Chondrocyte (in vitro differentiated cells): ENCODE measurements around the gene FAM72A. TPM values are rescaled to one million over a fixed set of nuclear protein-coding genes. Genes with fewer than 3 reads are reported as not detected.
"Not testable (repeated sequence)": the region's sequence is repeated elsewhere in the genome, so short reads cannot be mapped to it uniquely, and the experiment has no call there.

Source experiments
- DNase-seq: peaks from one replicate; pipeline ENCODE4 v3.0.0; 2021; ENCODE audit warnings: mixed read lengths, low spot score
- H3K27ac Mint-ChIP-seq: one replicate; pipeline ENCODE4 v1.8.0; 2021; ENCODE audit warnings: mild to moderate bottlenecking, moderate library complexity, mixed read lengths; ENCODE audit not compliant: unreplicated experiment
- H3K27me3 Mint-ChIP-seq: 2 replicates; pipeline ENCODE4 v1.8.0; 2021; ENCODE audit warnings: low read depth, mixed read lengths
- H3K36me3 Mint-ChIP-seq: 2 replicates; pipeline ENCODE4 v1.8.0; 2021; ENCODE audit warnings: low read depth, mixed read lengths
- H3K4me1 Mint-ChIP-seq: 2 replicates; pipeline ENCODE4 v1.8.0; 2021; ENCODE audit warnings: low read depth, mild to moderate bottlenecking, mixed read lengths
- H3K4me3 Mint-ChIP-seq: one replicate; pipeline ENCODE4 v1.8.0; 2021; ENCODE audit warnings: mild to moderate bottlenecking, moderate library complexity, mixed read lengths; ENCODE audit not compliant: unreplicated experiment
- H3K9me3 Mint-ChIP-seq: 2 replicates; pipeline ENCODE4 v1.8.0; 2021; ENCODE audit warnings: low read depth, mixed read lengths
- total RNA-seq: library from RNA; stranded (reverse); gene quantifications from 3 replicates; pipeline ENCODE4 v1.2.1, GENCODE V29; 2021

Gene FAM72A
- total RNA-seq, 1 donor from 2014 or later = 1.9 TPM

DNA sequence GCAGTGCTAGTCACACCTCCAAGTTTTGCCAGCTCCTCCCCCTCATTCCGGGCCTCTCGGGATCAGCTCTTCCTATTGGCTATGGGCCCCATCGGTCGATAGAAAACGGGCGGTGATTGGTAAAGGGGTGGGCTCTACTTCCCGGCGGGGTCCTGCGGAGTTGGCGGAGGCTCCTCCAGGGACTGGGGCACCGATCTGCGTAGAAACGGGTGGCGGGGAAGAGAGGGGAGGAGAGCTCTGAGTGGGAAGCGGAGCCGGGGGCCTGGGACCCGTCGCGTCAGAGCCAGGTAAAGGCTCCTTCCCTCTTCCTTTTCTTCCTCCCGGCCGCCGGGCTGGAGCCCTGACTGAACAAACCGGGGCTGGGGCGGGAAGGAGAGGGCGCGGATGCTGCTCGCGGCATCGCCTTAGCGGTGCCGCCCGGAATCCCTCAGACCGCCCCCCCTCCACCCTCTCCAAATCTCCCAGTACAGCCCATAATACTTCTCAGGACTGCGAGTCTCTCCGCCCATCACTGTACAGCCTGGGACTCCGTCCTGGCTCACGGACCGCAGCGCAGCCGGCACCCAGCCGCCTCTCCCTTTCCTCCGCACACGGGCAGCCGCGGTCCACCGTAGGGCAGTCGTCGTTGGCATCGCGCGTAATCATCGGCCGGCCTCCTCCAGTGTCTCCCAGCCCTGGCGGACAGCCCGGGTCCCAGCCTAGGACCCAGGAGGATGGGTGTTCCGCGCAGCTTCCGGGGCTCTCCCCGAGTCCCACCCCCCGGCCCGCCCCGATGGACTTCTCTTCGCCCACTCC, 922 bp upstream of the FAM72A start, which contains the start of gene SRGAP2:
TSS of gene SRGAP2 (plus strand) at position 178 of the 795 bp plus-strand sequence. CDS start 2,430 bp downstream, outside the sequence.
- not testable (repeated sequence) for H3K9me3 Mint-ChIP-seq, H3K36me3 Mint-ChIP-seq, H3K27me3 Mint-ChIP-seq, H3K4me1 Mint-ChIP-seq
- Mint-ChIP-seq H3K27ac (peak within 1 kb of the TSS; percentile 87), H3K4me3 (peak within 1 kb of the TSS; percentile 77)
- DNase-seq = peak; percentile 61

DNA sequence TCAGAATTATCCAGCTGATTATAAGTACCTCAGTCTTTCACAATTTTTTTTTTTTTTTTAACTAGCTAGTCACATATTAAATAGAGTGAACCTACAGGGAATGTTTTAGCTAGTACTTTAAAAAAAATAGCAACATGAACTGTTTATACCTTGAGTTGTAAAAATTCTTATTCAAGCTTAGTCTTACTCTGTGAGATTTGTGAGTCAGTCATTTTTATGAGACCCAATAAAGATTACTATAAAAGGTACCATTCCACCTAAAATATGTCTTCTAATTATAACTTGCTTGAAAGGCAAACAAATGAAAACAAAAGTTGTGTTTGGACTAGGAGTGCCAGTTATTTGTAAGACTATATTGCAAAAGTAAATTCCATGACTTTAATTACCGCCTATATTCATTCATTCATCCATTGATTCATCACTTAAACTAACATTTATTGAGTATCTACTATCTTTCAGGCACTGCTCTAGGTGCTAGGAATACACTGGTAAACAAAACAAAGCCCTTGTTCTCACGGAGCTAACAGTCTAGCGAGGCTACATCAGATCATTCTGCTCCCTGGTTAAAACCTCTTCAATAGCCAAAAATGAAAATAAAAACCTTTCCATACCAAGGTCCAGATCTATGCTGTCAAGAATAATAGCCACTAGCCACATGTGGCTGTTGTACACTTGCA, 5.8 kb downstream of the FAM72A start:
- not testable (repeated sequence) for H3K4me1 Mint-ChIP-seq, H3K36me3 Mint-ChIP-seq, H3K9me3 Mint-ChIP-seq, DNase-seq, H3K4me3 Mint-ChIP-seq, H3K27me3 Mint-ChIP-seq, H3K27ac Mint-ChIP-seq

DNA sequence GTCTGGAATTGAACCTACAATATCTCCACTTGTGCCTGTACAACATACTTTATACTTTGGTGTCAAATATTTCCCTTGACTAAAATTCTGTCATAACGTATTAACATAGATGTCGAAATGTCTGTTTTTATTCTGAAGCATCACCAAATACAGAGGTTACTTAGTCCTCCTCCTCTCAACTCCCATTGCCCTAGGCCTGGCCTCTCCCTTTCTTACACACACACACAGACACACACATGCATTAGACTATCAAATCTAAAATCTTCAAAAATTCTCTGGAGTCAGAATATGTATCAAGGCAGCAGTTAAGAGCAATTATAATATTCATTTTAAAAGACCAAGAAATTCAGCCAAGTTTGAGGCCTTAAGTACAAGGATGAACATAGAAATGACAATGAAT, 7.5 kb downstream of the FAM72A start:
- H3K27me3 Mint-ChIP-seq, H3K27ac Mint-ChIP-seq, DNase-seq, H3K9me3 Mint-ChIP-seq, H3K4me1 Mint-ChIP-seq, H3K36me3 Mint-ChIP-seq, H3K4me3 Mint-ChIP-seq: not testable (repeated sequence)

DNA sequence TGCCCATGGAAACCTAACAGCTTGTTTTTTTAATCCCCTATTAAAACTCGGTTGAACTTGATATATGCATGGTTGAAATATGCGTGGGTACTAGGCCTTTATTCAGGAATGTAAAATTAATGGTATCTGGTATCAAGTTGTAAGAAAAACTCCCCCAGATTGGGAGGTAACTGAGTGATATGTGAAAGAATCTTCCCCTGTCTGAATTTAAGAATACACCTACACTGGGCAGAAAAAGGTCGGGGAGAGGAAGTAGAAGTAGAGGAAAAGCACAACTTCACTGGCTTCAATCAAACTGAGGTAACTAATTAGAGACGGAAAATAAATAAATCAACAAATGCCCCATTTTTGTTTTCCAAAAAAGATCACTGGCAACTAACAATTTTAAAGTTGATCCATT, 15.8 kb downstream of the FAM72A start:
- not testable (repeated sequence) for H3K4me3 Mint-ChIP-seq, H3K4me1 Mint-ChIP-seq, H3K9me3 Mint-ChIP-seq, H3K27me3 Mint-ChIP-seq, H3K36me3 Mint-ChIP-seq, DNase-seq, H3K27ac Mint-ChIP-seq

DNA sequence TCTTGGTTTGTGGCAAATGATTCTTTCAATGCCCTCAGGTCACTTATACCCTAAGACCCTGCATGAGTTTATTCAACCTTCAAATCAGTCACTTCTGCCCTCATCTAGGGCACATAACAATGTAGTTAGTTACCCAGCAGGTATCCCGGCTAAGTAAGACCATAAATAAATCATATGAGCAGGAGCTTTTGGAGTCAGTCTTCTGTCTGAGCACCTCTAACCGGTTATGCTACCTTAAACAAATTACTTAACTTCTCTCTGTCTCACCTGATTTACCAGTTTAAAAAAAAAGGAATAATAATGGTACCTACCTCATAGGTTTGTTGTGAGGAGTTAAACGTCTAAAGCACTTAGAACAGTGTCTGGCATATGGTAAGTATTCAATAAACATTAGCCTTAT, 16.9 kb downstream of the FAM72A start:
- H3K27ac Mint-ChIP-seq, H3K4me3 Mint-ChIP-seq, DNase-seq, H3K4me1 Mint-ChIP-seq, H3K9me3 Mint-ChIP-seq, H3K27me3 Mint-ChIP-seq, H3K36me3 Mint-ChIP-seq: not testable (repeated sequence)

DNA sequence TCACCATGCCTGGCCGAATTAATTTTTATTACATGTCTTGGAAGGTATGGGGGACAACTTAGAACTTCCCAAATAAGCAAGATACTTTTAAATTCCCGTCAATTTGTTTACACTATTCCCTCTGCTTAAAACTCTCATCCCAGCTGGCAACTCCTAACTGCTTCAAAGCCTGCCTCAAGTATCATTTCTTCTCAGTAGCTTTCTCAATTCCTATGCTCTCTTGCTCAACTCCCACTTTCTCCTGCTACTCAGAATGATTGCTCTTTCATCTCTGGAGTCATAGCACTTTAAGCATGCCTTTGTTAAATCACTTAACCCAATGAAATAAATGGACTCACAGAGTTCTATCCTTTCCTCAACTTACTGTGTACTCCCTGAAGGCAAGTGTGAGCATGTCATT, 18.9 kb downstream of the FAM72A start:
- not testable (repeated sequence) for H3K27ac Mint-ChIP-seq, H3K36me3 Mint-ChIP-seq, DNase-seq, H3K9me3 Mint-ChIP-seq, H3K27me3 Mint-ChIP-seq, H3K4me1 Mint-ChIP-seq, H3K4me3 Mint-ChIP-seq

DNA sequence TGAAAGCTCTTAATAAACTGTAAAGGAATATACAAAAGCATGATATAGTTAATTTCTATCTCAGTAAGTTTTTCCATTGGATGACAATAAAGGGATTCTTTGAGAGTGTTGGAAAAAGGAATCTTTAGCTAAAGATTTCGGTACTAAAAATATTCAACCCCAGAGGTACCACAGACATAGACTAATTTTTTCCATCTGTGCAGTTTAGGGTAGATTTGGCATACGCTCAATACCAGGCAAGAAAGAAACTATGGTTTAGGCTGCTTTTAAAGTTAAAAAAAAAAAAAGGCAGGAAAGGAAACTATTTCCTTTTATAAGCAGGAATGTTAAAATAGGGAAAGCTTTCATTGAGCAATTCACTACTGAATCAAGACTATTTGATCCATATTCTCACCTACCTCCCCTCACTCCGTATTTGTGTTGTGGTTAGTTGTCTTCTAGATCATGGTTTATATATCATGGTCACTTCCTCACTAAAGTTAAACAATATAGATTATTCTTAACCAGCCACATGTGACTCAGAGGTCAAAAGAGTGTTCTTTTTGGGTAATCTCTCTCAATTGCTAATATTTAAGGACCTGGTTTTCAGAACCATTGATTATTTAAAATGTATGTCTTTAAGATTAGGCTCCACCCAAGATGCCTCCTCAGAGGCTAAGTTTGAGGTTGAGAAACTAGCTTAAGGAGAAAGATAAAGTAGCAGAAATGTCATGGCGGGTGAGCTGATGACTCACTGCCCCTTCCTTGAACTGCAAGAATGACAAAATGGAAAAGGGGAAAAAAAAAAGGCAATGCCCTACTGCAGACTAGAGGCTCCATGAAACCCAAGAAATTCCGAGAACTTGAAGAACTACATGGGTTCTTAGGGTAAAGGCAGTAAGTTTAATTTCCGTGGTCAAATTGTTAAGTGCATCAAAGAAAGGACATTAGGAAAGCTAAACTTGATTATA, 20.0 kb downstream of the FAM72A start:
- not testable (repeated sequence) for H3K9me3 Mint-ChIP-seq, H3K27me3 Mint-ChIP-seq, H3K4me1 Mint-ChIP-seq, H3K27ac Mint-ChIP-seq, DNase-seq, H3K36me3 Mint-ChIP-seq, H3K4me3 Mint-ChIP-seq

DNA sequence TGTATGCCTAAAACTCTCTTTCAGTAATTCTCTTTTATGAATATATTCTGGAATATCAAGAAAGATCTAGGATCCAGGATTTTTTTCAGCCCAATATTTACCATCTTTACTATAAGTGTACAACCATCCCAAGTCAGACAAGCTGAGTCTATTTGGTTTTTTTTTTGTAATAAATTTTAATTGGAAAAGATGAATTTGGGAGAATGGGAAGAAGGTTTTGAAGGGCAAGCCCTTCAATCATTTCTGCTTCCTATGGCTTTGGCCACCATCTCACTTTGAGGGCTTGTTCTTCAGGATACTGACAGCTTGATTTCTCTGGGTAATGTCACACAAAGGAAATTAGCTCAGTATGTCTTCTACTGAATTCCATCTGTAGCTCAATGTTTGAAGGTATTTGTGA, 23.0 kb downstream of the FAM72A start:
- H3K4me3 Mint-ChIP-seq, H3K9me3 Mint-ChIP-seq, H3K36me3 Mint-ChIP-seq, H3K27ac Mint-ChIP-seq, H3K27me3 Mint-ChIP-seq, DNase-seq: not testable (repeated sequence)
- H3K4me1 Mint-ChIP-seq = peaks cover 14% of the 10 kb centered on the region

DNA sequence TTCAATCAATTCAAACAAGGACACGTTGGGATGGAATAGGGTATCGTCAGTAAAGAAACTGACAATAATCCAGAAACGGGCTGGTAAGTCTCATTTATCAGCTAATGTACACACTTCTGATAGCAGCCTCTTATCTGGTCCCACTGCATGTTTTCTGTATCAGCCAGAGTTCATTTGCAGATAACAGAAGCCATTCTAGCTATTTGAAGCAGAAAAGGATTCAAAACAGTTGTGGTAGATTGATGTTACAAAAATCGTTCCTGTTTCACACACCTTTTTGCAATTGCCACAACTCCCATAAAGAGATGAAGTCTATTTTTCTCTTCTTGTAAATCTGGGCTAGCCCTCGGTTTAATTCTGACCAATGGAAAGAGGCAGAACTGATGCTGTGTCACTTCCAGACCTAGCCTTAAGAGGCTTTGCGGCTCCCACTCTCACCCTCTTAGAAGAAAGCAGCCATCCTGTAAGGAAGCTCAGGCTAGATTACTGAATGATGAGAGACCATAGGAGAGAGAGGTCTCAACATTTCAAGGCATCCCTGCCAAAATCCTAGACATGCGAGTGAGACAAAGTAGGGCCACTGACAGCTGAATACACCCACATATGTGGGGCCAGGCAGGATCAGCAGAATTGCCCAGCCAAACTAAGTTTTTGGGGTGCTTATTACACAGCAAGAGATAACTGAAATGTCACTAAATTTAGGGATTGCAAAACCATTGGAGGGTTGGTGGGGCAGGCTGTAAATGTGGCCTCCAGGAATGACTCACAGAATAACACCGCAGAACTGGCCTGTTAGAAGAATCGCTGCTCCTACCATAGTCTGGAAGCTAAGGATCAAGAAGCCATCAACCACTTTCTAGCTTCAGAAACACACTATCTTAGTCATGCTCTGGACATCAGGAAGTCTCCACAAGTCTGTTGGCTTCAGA, 24.3 kb downstream of the FAM72A start:
- H3K36me3 Mint-ChIP-seq, H3K4me3 Mint-ChIP-seq, H3K9me3 Mint-ChIP-seq, H3K27ac Mint-ChIP-seq, DNase-seq, H3K27me3 Mint-ChIP-seq: not testable (repeated sequence)
- peaks cover 14% of the 10 kb centered on the region for H3K4me1 Mint-ChIP-seq

DNA sequence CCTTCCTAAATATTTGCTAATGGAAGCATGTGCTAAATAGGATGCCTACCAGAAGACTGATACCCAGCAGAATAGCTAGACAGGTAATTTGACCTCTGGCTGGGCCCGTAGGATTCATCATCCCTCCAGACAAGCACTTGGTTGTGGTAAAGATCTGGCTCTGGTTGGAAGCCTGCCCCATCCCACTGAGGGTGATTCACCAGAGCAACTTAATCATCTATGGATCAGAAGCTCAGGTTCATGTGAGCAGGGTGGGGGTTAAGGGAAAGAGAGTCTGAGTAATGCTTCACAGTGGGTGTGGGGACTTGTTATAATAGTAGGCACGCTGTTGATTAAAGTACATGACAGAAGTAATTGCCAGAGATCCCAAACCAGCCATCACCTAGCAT, 26.5 kb downstream of the FAM72A start:
- DNase-seq, H3K27ac Mint-ChIP-seq, H3K9me3 Mint-ChIP-seq, H3K4me3 Mint-ChIP-seq, H3K27me3 Mint-ChIP-seq, H3K36me3 Mint-ChIP-seq: not testable (repeated sequence)
- peaks cover 11% of the 10 kb centered on the region for H3K4me1 Mint-ChIP-seq
